H1 (cell line): ENCODE data around the gene ZSWIM7. TPM values are rescaled to one million over a fixed set of nuclear protein-coding genes. Genes with fewer than 3 reads are reported as not detected.

Experiments
- PHF8 ChIP-seq: fragments of 200-600 bp; sonication (generic); conservative IDR thresholded peaks from 2 replicates; pipeline ENCODE4 v1.7.1; 2012; ENCODE audit warnings: low read depth, mild to moderate bottlenecking, inconsistent platforms, low read length, moderate library complexity
- SP4 ChIP-seq: IDR thresholded peaks from 2 replicates; pipeline ENCODE4 v1.6.1; 2012; ENCODE audit warnings: low read length, inconsistent platforms
- polyA plus RNA-seq, 7 experiments: library from polyadenylated mRNA; depleted of rRNA in 3 of 7; stranded (reverse) in 5 of 7; unstranded in 2 of 7; fragments of >200 nt in 5 of 7; fragments of 200-250 nt in 2 of 7; gene quantifications; 1 replicate in 5 of 7; 2 replicates in 1 of 7; 4 replicates in 1 of 7; pipeline versions ENCODE4 v1.2.1 to v1.2.3, GENCODE V29; 2011 to 2013; ENCODE audit warnings: missing spikeins in 2 of 7, mixed read lengths in 2 of 7
- total RNA-seq: library from RNA; stranded (reverse); fragmentation: NEBNext Ultra II Directional; extraction: Animal tissue kit (Norgen Biotek cat#: 25700); gene quantifications from 2 replicates; pipeline ENCODE4 v1.2.1, GENCODE V29; 2021
- TF ChIP-seq, protein P1 (sequence below): fragments of 300-600 bp; sonication (generic); IDR thresholded peaks from 2 replicates; pipeline ENCODE4 v1.7.1; 2012; ENCODE audit warnings: low read length, moderate library complexity, mild to moderate bottlenecking, inconsistent platforms; ENCODE audit not compliant: insufficient replicate concordance
- TF ChIP-seq, protein P2 (sequence below): IDR thresholded peaks from 2 replicates; pipeline ENCODE4 v1.6.1; 2011; ENCODE audit warnings: low read length, improper control_type of control experiment
- TF ChIP-seq, protein P3 (sequence below), 3 experiments: IDR thresholded peaks; 1 replicate in 2 of 3; 2 replicates in 1 of 3; pipeline versions ENCODE4 v1.5.1 to v1.6.1; 2011; ENCODE audit warnings: low read length in 3 of 3, mild to moderate bottlenecking in 3 of 3, inconsistent platforms in 2 of 3, low read depth in 1 of 3, moderate library complexity in 1 of 3; ENCODE audit not compliant: insufficient read depth in 1 of 3; ENCODE audit errors: control extremely low read depth in 1 of 3

Gene ZSWIM7
- total and polyA plus RNA-seq, 2 of the 8 experiments (the other 6 are each of a cell fraction or from before 2014, with no cell fraction given), result 39.3 to 57.7 TPM

DNA sequence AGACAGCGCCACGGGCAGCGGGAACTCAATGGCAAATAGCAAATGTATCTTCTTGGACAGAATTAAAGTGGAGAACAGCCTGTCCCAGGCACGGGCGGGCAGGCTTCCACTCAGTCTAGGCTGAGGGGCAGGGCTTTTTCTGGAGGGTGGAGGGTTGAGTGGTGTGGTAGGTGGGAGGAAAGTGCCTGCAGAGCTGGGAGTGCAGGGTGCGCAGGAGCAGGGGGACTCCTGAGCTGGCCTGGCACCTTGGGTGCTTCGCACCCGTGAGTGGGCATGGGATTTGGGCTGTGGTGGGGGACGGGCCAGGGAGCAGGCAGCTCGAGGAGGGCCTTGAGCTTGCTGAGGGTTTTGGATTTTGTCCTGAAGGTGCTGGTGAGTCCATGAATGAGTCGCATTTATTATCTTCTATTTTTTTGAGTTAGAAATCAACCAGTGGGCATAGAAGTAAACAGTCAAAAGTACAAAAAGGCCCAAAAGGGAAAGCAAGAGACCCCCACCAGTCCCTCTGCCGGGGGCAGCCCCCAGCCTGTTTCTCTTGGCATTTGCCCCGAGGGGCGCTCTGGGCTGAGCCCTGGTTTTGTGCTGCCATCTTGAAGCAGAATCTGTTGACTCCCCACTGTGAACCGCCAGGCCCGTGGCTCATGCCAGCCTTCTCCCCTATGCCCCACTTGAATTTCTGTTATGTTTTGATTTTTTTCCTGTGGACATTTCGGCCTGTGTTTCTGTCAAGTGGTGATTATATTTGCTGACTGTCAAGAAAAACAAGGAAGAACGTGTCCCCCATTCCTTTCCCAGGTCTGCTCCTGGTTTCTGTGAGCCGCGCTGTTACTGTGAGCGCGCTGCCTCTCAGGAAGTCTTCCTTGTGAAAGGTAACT is 46.4 kb downstream of the ZSWIM7 start (continued):
- TF ChIP-seq, protein P1, sequence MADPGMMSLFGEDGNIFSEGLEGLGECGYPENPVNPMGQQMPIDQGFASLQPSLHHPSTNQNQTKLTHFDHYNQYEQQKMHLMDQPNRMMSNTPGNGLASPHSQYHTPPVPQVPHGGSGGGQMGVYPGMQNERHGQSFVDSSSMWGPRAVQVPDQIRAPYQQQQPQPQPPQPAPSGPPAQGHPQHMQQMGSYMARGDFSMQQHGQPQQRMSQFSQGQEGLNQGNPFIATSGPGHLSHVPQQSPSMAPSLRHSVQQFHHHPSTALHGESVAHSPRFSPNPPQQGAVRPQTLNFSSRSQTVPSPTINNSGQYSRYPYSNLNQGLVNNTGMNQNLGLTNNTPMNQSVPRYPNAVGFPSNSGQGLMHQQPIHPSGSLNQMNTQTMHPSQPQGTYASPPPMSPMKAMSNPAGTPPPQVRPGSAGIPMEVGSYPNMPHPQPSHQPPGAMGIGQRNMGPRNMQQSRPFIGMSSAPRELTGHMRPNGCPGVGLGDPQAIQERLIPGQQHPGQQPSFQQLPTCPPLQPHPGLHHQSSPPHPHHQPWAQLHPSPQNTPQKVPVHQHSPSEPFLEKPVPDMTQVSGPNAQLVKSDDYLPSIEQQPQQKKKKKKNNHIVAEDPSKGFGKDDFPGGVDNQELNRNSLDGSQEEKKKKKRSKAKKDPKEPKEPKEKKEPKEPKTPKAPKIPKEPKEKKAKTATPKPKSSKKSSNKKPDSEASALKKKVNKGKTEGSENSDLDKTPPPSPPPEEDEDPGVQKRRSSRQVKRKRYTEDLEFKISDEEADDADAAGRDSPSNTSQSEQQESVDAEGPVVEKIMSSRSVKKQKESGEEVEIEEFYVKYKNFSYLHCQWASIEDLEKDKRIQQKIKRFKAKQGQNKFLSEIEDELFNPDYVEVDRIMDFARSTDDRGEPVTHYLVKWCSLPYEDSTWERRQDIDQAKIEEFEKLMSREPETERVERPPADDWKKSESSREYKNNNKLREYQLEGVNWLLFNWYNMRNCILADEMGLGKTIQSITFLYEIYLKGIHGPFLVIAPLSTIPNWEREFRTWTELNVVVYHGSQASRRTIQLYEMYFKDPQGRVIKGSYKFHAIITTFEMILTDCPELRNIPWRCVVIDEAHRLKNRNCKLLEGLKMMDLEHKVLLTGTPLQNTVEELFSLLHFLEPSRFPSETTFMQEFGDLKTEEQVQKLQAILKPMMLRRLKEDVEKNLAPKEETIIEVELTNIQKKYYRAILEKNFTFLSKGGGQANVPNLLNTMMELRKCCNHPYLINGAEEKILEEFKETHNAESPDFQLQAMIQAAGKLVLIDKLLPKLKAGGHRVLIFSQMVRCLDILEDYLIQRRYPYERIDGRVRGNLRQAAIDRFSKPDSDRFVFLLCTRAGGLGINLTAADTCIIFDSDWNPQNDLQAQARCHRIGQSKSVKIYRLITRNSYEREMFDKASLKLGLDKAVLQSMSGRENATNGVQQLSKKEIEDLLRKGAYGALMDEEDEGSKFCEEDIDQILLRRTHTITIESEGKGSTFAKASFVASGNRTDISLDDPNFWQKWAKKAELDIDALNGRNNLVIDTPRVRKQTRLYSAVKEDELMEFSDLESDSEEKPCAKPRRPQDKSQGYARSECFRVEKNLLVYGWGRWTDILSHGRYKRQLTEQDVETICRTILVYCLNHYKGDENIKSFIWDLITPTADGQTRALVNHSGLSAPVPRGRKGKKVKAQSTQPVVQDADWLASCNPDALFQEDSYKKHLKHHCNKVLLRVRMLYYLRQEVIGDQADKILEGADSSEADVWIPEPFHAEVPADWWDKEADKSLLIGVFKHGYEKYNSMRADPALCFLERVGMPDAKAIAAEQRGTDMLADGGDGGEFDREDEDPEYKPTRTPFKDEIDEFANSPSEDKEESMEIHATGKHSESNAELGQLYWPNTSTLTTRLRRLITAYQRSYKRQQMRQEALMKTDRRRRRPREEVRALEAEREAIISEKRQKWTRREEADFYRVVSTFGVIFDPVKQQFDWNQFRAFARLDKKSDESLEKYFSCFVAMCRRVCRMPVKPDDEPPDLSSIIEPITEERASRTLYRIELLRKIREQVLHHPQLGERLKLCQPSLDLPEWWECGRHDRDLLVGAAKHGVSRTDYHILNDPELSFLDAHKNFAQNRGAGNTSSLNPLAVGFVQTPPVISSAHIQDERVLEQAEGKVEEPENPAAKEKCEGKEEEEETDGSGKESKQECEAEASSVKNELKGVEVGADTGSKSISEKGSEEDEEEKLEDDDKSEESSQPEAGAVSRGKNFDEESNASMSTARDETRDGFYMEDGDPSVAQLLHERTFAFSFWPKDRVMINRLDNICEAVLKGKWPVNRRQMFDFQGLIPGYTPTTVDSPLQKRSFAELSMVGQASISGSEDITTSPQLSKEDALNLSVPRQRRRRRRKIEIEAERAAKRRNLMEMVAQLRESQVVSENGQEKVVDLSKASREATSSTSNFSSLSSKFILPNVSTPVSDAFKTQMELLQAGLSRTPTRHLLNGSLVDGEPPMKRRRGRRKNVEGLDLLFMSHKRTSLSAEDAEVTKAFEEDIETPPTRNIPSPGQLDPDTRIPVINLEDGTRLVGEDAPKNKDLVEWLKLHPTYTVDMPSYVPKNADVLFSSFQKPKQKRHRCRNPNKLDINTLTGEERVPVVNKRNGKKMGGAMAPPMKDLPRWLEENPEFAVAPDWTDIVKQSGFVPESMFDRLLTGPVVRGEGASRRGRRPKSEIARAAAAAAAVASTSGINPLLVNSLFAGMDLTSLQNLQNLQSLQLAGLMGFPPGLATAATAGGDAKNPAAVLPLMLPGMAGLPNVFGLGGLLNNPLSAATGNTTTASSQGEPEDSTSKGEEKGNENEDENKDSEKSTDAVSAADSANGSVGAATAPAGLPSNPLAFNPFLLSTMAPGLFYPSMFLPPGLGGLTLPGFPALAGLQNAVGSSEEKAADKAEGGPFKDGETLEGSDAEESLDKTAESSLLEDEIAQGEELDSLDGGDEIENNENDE, result no peak
- TF ChIP-seq, protein P2, sequence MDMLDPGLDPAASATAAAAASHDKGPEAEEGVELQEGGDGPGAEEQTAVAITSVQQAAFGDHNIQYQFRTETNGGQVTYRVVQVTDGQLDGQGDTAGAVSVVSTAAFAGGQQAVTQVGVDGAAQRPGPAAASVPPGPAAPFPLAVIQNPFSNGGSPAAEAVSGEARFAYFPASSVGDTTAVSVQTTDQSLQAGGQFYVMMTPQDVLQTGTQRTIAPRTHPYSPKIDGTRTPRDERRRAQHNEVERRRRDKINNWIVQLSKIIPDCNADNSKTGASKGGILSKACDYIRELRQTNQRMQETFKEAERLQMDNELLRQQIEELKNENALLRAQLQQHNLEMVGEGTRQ, result no peak
- TF ChIP-seq, protein P3, sequence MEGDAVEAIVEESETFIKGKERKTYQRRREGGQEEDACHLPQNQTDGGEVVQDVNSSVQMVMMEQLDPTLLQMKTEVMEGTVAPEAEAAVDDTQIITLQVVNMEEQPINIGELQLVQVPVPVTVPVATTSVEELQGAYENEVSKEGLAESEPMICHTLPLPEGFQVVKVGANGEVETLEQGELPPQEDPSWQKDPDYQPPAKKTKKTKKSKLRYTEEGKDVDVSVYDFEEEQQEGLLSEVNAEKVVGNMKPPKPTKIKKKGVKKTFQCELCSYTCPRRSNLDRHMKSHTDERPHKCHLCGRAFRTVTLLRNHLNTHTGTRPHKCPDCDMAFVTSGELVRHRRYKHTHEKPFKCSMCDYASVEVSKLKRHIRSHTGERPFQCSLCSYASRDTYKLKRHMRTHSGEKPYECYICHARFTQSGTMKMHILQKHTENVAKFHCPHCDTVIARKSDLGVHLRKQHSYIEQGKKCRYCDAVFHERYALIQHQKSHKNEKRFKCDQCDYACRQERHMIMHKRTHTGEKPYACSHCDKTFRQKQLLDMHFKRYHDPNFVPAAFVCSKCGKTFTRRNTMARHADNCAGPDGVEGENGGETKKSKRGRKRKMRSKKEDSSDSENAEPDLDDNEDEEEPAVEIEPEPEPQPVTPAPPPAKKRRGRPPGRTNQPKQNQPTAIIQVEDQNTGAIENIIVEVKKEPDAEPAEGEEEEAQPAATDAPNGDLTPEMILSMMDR (IDR thresholded peaks at IDR 0.05; ENCODE audit: control extremely low read depth in 1 of 3, insufficient read depth in 1 of 3, low read depth in 1 of 3, low read length in 3 of 3), result no peak
- TF ChIP-seq SP4 (no peak), PHF8 (no peak)
